Liver (tissue), 3 donors: ENCODE data around the gene ANO10.

Experiments used
- ATF3 ChIP-seq: IDR thresholded peaks from 2 replicates; pipeline ENCODE4 v1.6.1; 2016; ENCODE audit warnings: antibody characterized with exemption
- CTCF ChIP-seq: fragments of 150-350 bp; IDR thresholded peaks from 2 replicates; pipeline ENCODE4 v1.5.1; 2017; ENCODE audit warnings: improper control_type of control experiment, low read depth, low read length; ENCODE audit not compliant: missing input control
- FOXA2 ChIP-seq: IDR thresholded peaks from 2 replicates; pipeline ENCODE4 v1.6.1; 2016; ENCODE audit warnings: antibody characterized with exemption
- JUND ChIP-seq, 2 donors: IDR thresholded peaks; 2 replicates each; pipeline ENCODE4 v1.6.1; 2016; ENCODE audit warnings: antibody characterized with exemption in 2 of 2
- MAX ChIP-seq: IDR thresholded peaks from 2 replicates; pipeline ENCODE4 v1.6.1; 2016; ENCODE audit warnings: antibody characterized with exemption
- NR2F2 ChIP-seq: IDR thresholded peaks from 2 replicates; pipeline ENCODE4 v1.6.1; 2016; ENCODE audit warnings: antibody characterized with exemption
- RAD21 ChIP-seq, 2 donors: IDR thresholded peaks; 2 replicates each; pipeline ENCODE4 v1.6.1; 2016; ENCODE audit warnings: antibody characterized with exemption in 2 of 2, mild to moderate bottlenecking in 2 of 2
- SP1 ChIP-seq: IDR thresholded peaks from 2 replicates; pipeline ENCODE4 v1.6.1; 2018; ENCODE audit warnings: antibody characterized with exemption, mild to moderate bottlenecking
- TAF1 ChIP-seq: conservative IDR thresholded peaks from 2 replicates; pipeline ENCODE4 v1.6.1; 2016; ENCODE audit warnings: antibody characterized with exemption, mild to moderate bottlenecking
- YY1 ChIP-seq: IDR thresholded peaks from 2 replicates; pipeline ENCODE4 v1.6.1; 2016; ENCODE audit warnings: antibody characterized with exemption, mild to moderate bottlenecking
- TF ChIP-seq, protein P1 (sequence below): IDR thresholded peaks from 2 replicates; pipeline ENCODE4 v1.6.1; 2016; ENCODE audit warnings: antibody characterized with exemption, mild to moderate bottlenecking
- donor health status: healthy.
- donor health status: healthy.

DNA sequence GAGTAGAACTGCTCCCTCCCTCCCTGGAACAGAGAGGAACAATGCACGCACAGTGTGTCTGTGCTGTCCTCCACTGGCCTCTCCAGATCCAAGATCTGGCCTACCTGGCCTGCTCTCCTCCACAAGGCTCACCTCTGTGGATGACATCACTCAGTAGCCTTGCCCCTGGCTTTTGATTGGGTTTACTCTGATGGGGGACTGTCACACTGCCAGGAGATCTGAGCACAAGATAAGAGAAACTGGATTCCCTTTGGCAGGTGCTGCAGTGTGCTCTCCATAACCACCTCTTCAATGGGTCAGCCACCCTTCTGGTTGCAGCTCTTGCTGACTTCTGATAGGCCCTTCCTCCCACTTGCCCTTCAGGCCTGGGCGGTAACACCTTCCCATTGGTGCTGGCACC lies 22.6 kb upstream of the ANO10 start:
- TF ChIP-seq TAF1 (no peak), CTCF (no peak), RAD21 (IDR thresholded peaks at IDR 0.05) (no peak), SP1 (no peak), NR2F2 (no peak), ATF3 (no peak), YY1 (no peak), MAX (no peak), JUND (IDR thresholded peaks at IDR 0.05) (no peak), FOXA2 (no peak)
- TF ChIP-seq, protein P1, sequence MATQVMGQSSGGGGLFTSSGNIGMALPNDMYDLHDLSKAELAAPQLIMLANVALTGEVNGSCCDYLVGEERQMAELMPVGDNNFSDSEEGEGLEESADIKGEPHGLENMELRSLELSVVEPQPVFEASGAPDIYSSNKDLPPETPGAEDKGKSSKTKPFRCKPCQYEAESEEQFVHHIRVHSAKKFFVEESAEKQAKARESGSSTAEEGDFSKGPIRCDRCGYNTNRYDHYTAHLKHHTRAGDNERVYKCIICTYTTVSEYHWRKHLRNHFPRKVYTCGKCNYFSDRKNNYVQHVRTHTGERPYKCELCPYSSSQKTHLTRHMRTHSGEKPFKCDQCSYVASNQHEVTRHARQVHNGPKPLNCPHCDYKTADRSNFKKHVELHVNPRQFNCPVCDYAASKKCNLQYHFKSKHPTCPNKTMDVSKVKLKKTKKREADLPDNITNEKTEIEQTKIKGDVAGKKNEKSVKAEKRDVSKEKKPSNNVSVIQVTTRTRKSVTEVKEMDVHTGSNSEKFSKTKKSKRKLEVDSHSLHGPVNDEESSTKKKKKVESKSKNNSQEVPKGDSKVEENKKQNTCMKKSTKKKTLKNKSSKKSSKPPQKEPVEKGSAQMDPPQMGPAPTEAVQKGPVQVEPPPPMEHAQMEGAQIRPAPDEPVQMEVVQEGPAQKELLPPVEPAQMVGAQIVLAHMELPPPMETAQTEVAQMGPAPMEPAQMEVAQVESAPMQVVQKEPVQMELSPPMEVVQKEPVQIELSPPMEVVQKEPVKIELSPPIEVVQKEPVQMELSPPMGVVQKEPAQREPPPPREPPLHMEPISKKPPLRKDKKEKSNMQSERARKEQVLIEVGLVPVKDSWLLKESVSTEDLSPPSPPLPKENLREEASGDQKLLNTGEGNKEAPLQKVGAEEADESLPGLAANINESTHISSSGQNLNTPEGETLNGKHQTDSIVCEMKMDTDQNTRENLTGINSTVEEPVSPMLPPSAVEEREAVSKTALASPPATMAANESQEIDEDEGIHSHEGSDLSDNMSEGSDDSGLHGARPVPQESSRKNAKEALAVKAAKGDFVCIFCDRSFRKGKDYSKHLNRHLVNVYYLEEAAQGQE, result no peak
